ENCODE measurements around the gene EFNA5.
A peak's percentile ranks its signal among the peaks of the same experiment; 100 is the strongest.

Gene EFNA5

GRCh38 chr5:107555425-107556090, 115.2 kb downstream of the EFNA5 start:
- Mint-ChIP-seq H3K9me3 (no peaks in the 10 kb centered on the region), H3K4me1 (no peaks in the 10 kb centered on the region), H3K36me3 (no peaks in the 10 kb centered on the region), H3K27ac (no peak overlapping the region), H3K27me3 (peaks cover 0 to 4% of the 10 kb centered on the region in 2 donors), H3K4me3 (no peak overlapping the region)
- DNase-seq (no peak), ATAC-seq (replicated peaks) (no peak)

DNA sequence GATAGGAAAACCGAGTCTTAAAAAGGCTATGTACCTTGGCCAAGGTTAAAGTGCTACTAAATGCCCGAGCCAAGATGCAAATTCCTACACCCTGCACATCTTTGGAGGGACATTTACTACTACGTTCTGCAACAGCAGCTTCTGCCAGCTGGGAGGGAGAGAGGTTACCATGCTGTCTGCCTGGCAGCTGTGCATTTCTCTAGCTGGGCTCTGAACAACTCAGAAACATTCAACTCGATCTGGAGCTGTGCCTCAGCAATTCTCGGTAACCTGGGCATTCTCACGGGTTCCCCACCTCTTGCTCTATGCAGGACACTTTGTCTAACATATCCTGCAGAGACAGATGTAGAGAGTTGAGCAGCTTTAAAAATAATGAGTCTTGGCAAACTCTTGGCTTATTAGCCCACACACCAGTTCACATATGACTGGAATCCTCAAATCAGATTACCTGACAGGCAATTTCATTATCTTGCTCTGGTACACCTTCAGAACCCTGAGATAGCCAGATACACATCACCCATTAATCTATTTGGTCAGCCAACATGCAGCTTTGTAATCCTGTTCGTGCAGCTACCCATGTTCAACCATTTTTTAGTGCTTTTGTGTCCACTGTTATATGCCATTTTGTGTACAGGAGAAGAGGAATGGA, 115.8 kb downstream of the EFNA5 start:
- no peaks in the 10 kb centered on the region for H3K36me3 Mint-ChIP-seq
- no peaks in the 10 kb centered on the region for H3K9me3 Mint-ChIP-seq
- no peak for DNase-seq
- ATAC-seq (replicated peaks), result no peak
- H3K27ac Mint-ChIP-seq, result no peak overlapping the region
- peaks cover 0 to 4% of the 10 kb centered on the region in 2 donors for H3K27me3 Mint-ChIP-seq
- H3K4me1 Mint-ChIP-seq, result no peaks in the 10 kb centered on the region
- H3K4me3 Mint-ChIP-seq, result no peak overlapping the region

DNA sequence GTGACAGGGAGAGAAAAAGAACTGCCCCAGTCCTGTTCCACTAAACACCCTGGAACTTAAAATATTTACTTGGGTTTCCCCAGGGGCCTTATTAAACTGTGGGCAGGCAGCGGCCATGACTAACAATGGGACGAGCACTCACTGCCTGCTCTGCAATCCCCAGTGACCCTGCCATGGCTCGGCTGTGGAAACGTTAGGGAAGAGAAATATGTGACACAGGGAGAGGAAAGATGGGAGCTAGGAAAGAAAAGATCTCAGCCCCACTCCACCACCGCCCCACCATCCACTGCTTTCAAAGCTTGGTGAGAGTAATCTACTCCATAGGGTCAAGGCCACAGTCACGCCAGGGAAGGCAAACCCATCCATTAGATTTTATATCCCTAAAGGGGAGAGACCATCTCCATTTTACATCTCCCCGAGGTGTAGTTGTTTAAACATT, 117.6 kb downstream of the EFNA5 start:
- no peaks in the 10 kb centered on the region for H3K9me3 Mint-ChIP-seq
- H3K36me3 Mint-ChIP-seq, result no peaks in the 10 kb centered on the region
- ATAC-seq (replicated peaks) (no peak), DNase-seq (no peak)
- H3K4me3 Mint-ChIP-seq, result no peak overlapping the region
- H3K4me1 Mint-ChIP-seq, result no peaks in the 10 kb centered on the region
- peaks cover 0 to 4% of the 10 kb centered on the region in 2 donors for H3K27me3 Mint-ChIP-seq
- no peak overlapping the region for H3K27ac Mint-ChIP-seq

DNA sequence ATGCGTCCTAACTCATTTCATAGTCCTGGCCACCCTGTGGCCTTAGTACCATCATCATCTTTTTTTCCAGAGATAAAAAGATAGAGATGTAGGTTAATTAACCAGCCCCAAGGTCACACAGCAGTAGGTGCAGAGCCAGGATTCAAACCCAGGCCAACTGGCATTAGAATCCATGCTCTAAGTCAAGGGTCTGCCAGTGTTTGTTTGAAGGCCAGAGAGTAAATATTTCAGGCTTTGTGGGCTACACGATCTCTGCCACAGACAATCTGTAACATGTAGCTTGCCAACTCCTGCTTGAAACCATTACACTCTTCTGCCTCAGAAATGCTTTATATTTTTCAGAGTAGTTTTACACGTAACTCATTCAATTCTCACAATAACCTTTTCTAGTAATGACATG, 119.6 kb downstream of the EFNA5 start:
- Mint-ChIP-seq H3K4me3 (no peak overlapping the region), H3K9me3 (no peaks in the 10 kb centered on the region), H3K36me3 (no peaks in the 10 kb centered on the region), H3K27me3 (no peaks in the 10 kb centered on the region), H3K4me1 (no peaks in the 10 kb centered on the region), H3K27ac (no peak overlapping the region)
- DNase-seq (no peak), ATAC-seq (replicated peaks) (no peak)

DNA sequence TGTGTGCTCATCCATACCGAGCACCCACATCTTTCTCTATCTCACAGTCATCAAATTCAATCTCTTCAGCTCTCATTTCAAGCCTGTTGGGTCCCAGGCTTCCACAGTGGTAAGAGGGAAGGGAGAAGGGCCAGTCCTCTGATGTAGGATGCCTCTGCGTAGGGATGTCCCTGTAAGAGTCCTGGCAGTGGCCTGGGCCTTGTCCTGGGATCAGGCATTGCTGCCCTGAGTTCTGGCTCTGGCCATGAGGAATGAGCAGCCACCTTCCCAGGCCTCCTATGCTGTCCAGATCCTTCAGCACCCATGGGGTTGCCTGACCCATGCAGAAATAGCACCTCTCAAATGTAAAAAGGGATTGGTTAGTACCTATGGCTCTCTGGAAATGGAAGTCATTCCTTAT, 121.2 kb downstream of the EFNA5 start:
- Mint-ChIP-seq H3K36me3 (no peaks in the 10 kb centered on the region), H3K4me3 (no peak overlapping the region), H3K27ac (no peak overlapping the region), H3K9me3 (no peaks in the 10 kb centered on the region), H3K4me1 (no peaks in the 10 kb centered on the region), H3K27me3 (no peaks in the 10 kb centered on the region)
- ATAC-seq (replicated peaks), result no peak
- no peak for DNase-seq

DNA sequence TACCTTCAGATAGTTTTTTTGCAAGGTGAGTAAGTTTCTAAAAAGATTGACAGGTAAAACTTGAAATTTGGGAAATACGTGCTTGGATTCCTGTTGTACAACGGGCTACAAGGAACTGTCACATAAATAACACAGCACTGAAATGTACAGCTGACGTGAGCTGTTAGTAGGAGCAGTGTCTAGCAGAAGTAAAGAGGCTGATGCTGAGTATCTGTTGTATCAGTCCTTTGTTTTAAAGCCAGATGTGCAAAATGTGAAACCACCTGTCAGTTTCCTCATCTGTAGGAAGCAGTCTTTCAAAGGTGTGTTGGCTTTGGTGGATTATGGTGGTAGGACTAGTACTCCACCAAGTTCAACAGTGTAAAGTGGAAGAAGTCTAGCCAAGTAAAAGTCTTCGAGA, 122.3 kb downstream of the EFNA5 start:
- H3K27ac Mint-ChIP-seq, result no peak overlapping the region
- DNase-seq (no peak), ATAC-seq (replicated peaks) (no peak)
- H3K36me3 Mint-ChIP-seq, result no peaks in the 10 kb centered on the region
- no peaks in the 10 kb centered on the region for H3K9me3 Mint-ChIP-seq
- no peak overlapping the region for H3K4me3 Mint-ChIP-seq
- no peaks in the 10 kb centered on the region for H3K27me3 Mint-ChIP-seq
- H3K4me1 Mint-ChIP-seq, result no peaks in the 10 kb centered on the region

- DNase-seq, result no peak
- Mint-ChIP-seq H3K36me3 (no peaks in the 10 kb centered on the region), H3K4me1 (no peaks in the 10 kb centered on the region), H3K27ac (no peak overlapping the region), H3K27me3 (no peaks in the 10 kb centered on the region), H3K9me3 (no peaks in the 10 kb centered on the region), H3K4me3 (no peak overlapping the region)
- no peak for ATAC-seq (replicated peaks)
These were observed 124.0 kb downstream of the EFNA5 start for GRCh38 chr5:107546719-107547118.

DNA sequence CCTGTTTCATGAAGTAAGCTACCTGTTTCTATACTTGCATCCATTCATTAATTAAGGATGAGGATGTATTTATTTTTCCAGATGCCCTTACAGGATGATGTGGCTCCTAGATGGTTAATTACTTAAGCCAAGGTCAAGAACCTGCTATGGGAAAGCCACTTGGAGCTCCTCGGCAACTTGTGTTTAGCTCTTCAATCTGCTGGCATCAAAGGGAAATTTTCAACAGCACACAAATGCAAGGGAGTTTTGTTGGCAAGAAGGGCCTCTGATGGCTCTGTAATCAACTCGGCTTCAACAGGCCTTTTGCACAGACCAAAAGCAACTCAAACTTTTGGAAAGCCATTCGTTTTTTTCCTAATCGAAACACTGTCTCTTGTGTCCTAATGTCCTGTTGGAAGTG, 125.3 kb downstream of the EFNA5 start:
- H3K4me3 Mint-ChIP-seq, result no peak overlapping the region
- H3K9me3 Mint-ChIP-seq, result no peaks in the 10 kb centered on the region
- H3K36me3 Mint-ChIP-seq, result no peaks in the 10 kb centered on the region
- H3K4me1 Mint-ChIP-seq, result no peaks in the 10 kb centered on the region
- ATAC-seq (replicated peaks), result no peak
- no peaks in the 10 kb centered on the region for H3K27me3 Mint-ChIP-seq
- no peak for DNase-seq
- no peak overlapping the region for H3K27ac Mint-ChIP-seq

- no peaks in the 10 kb centered on the region for H3K36me3 Mint-ChIP-seq
- no peaks in the 10 kb centered on the region for H3K9me3 Mint-ChIP-seq
- no peaks in the 10 kb centered on the region for H3K27me3 Mint-ChIP-seq
These were observed 125.8 kb downstream of the EFNA5 start for GRCh38 chr5:107544967-107545366.

GRCh38 chr5:107544476-107544875, 126.3 kb downstream of the EFNA5 start:
- no peak overlapping the region for H3K27ac Mint-ChIP-seq
- no peaks in the 10 kb centered on the region for H3K27me3 Mint-ChIP-seq
- no peak overlapping the region for H3K4me3 Mint-ChIP-seq
- H3K4me1 Mint-ChIP-seq, result no peaks in the 10 kb centered on the region
- DNase-seq (no peak), ATAC-seq (replicated peaks) (no peak)
- H3K9me3 Mint-ChIP-seq, result no peaks in the 10 kb centered on the region
- no peaks in the 10 kb centered on the region for H3K36me3 Mint-ChIP-seq

More at GRCh38 chr5:107544967-107545366, 125.8 kb downstream of the EFNA5 start:
- Mint-ChIP-seq H3K4me1 (no peaks in the 10 kb centered on the region), H3K27ac (no peak overlapping the region), H3K4me3 (no peak overlapping the region)
- no peak for DNase-seq
- ATAC-seq (replicated peaks), result no peak

DNA sequence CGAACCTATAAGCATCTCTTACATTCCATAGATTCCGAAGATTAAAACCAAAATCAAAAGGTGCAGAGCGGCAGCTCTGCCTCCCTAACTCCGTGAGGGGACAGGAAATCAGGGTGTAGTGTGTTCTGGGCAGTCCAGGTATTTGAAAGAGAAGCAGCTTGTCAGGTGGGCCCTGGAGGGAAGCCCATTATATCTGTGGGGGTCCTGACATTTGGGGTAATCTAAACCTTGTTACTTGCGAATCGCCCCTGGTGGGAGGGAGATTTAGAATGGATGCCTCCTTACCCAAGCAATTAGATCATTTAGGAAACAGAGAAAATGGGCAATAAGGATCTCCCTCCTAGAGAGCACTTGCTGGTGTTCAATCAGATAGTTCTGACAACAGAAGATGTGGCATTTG, 126.9 kb downstream of the EFNA5 start:
- Mint-ChIP-seq H3K36me3 (no peaks in the 10 kb centered on the region), H3K4me1 (no peaks in the 10 kb centered on the region), H3K9me3 (no peaks in the 10 kb centered on the region), H3K27ac (no peak overlapping the region), H3K4me3 (no peak overlapping the region), H3K27me3 (peaks cover 0 to 3% of the 10 kb centered on the region in 2 donors)
- DNase-seq (no peak), ATAC-seq (replicated peaks) (no peak)

DNA sequence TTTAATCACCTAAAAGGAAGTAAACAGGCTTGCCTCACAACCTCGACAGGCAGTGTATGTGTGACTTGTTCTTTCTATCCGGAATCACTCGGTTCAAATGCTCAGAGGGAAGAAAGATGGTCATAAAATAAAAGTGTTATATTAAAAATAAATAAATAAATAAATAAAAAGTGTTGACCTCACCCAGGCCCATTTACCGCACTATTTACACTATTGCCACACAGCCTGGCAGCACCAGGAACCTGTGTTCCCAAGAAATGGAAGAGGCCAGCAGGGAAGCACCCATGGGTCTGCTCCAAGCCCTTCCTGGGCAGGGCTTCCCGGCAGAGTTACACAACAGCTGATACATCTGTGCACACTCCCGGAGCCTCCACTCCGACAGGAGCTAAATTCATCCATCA, 127.9 kb downstream of the EFNA5 start:
- Mint-ChIP-seq H3K36me3 (no peaks in the 10 kb centered on the region), H3K27ac (no peak overlapping the region), H3K4me3 (no peak overlapping the region), H3K27me3 (peaks cover 0 to 9% of the 10 kb centered on the region in 2 donors), H3K9me3 (no peaks in the 10 kb centered on the region), H3K4me1 (no peaks in the 10 kb centered on the region)
- ATAC-seq (replicated peaks) (no peak), DNase-seq (no peak)

DNA sequence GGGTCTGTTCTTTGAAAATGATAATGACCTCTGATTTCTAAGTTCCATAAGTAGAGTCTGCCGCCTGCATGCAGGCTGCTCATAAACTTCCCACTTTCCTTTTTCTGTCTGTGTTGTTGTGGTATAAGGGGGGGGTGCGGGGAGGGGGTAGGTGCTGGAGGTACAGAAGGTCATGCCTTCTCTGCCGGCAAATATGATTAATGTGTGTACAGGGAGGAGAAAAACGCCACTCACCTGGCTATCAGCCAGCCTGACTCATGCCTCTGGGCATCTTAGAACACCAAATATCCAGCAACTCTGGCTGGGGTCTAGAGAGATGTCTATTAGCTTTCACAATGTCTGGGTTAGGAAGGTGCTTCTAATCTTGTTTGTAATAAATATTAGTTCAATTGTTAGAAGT, 128.3 kb downstream of the EFNA5 start:
- no peaks in the 10 kb centered on the region for H3K9me3 Mint-ChIP-seq
- H3K27me3 Mint-ChIP-seq, result peaks cover 0 to 9% of the 10 kb centered on the region in 2 donors
- H3K36me3 Mint-ChIP-seq, result no peaks in the 10 kb centered on the region
- H3K4me1 Mint-ChIP-seq, result no peaks in the 10 kb centered on the region
- DNase-seq (no peak), ATAC-seq (replicated peaks) (peak in 1 of 2 donors; percentile 27)
- no peak overlapping the region for H3K27ac Mint-ChIP-seq
- H3K4me3 Mint-ChIP-seq, result no peak overlapping the region

DNA sequence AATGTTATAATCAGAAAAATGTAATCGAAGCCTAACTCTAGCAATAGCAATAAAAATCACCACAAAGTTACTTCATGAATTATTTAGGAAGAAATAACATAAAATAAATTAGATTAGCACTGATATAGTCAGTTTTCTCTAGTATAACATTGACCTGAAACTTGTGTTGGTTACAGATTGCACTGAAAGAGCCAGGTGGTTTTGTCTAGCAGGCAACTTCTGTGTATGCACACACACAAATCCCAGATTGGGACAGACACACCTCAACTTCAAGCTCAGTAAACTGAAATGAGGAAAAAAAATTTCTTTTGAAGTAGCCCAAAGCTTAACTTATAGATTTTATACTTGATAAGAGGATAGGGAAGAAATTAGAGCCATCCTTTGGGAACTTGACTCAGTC, 129.3 kb downstream of the EFNA5 start:
- ATAC-seq (replicated peaks) (no peak), DNase-seq (no peak)
- Mint-ChIP-seq H3K9me3 (no peaks in the 10 kb centered on the region), H3K36me3 (no peaks in the 10 kb centered on the region), H3K27me3 (peaks cover 0 to 9% of the 10 kb centered on the region in 2 donors), H3K4me3 (no peak overlapping the region), H3K4me1 (no peaks in the 10 kb centered on the region), H3K27ac (no peak overlapping the region)

DNA sequence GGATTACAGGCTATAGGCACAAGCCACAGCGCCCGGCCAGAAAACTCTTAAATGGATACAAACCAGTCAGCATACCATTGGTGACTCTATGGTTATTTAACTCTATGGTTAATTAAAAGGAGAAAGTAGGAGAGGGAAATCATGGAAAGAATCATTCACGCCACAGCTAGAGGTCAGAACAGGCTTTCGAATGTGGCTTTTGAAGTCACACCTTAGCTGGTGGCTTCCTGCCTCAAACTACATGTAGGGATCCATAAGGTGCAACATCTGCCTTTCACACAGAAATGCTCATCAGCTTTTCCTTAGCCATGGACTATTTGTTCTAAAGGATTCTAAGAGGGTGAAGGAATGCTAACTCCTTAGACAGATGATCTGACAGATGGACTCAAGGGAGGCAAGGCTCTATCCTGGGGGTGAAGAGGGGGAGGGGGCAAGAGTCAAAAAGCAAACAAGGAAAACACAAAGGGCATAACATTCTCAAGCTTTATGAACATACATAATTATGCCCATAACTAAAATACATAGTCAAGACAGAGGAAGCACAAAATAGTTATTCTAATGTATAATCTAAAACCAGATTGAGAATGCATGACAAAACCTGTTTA, 130.9 kb downstream of the EFNA5 start:
- Mint-ChIP-seq H3K4me3 (no peak overlapping the region), H3K27me3 (peaks cover 0 to 9% of the 10 kb centered on the region in 2 donors), H3K4me1 (no peaks in the 10 kb centered on the region), H3K9me3 (no peaks in the 10 kb centered on the region), H3K27ac (no peak overlapping the region), H3K36me3 (no peaks in the 10 kb centered on the region)
- ATAC-seq (replicated peaks), result no peak
- no peak for DNase-seq
